WTC11 (cell line): Measurements from ENCODE around the gene AATK. TPM values are rescaled to one million over a fixed set of nuclear protein-coding genes. Genes with fewer than 3 reads are reported as not detected.

Source experiments
- ATAC-seq: fragments of 200-7000 bp; cut with Tn5 transposase; 2 replicates; pipeline ENCODE4 v1.10.0; 2021; ENCODE audit warnings: mild to moderate bottlenecking, moderate library complexity
- CTCF ChIA-PET: fragments of 300-600 bp; sonication (Branson Sonifier 250); formaldehyde crosslinking; loops from one replicate; lab custom pipeline; 2021; ENCODE audit warnings: antibody characterized with exemption; lab: Charles Lee
- POLR2A ChIA-PET: fragments of 350-600 bp; sonication (Branson Sonifier 250); formaldehyde crosslinking; loops from one replicate; lab custom pipeline; 2021; ENCODE audit warnings: antibody characterized with exemption; lab: Charles Lee
- DNase-seq: peaks from one replicate; pipeline ENCODE4 v3.0.0; 2021; ENCODE audit warnings: low spot score
- H3K27ac Mint-ChIP-seq: 2 replicates; pipeline ENCODE4 v1.8.0; 2021; ENCODE audit warnings: mixed read lengths
- H3K27me3 Mint-ChIP-seq: 2 replicates; pipeline ENCODE4 v1.8.0; 2021; ENCODE audit warnings: low read depth, mild to moderate bottlenecking, moderate library complexity, mixed read lengths
- H3K36me3 Mint-ChIP-seq: 2 replicates; pipeline ENCODE4 v1.8.0; 2021; ENCODE audit warnings: mixed read lengths
- H3K4me1 Mint-ChIP-seq: 2 replicates; pipeline ENCODE4 v1.8.0; 2022; ENCODE audit warnings: mixed read lengths
- H3K4me3 Mint-ChIP-seq: 2 replicates; pipeline ENCODE4 v1.8.0; 2021; ENCODE audit warnings: mild to moderate bottlenecking, moderate library complexity, mixed read lengths
- H3K9me3 Mint-ChIP-seq: 2 replicates; pipeline ENCODE4 v1.8.0; 2021; ENCODE audit warnings: mixed read lengths
- FOXP1 ChIP-seq: sonication (generic); formaldehyde crosslinking; IDR thresholded peaks from 2 replicates; pipeline ENCODE4 v1.8.0; 2022; ENCODE audit warnings: missing genetic modification reagents, mild to moderate bottlenecking, moderate library complexity, borderline replicate concordance
- GRHL2 ChIP-seq: fragments of 250-450 bp; sonication (Bioruptor Pico); IDR thresholded peaks from 2 replicates; pipeline ENCODE4 v1.8.0; 2022; ENCODE audit warnings: mild to moderate bottlenecking, moderate library complexity; ENCODE audit not compliant: insufficient replicate concordance, severe bottlenecking
- GTF2I ChIP-seq: fragments of 250-450 bp; sonication (Bioruptor Pico); conservative IDR thresholded peaks from 2 replicates; pipeline ENCODE4 v1.4.0; 2021; ENCODE audit warnings: mild to moderate bottlenecking
- PRDM15 ChIP-seq: sonication (generic); formaldehyde crosslinking; IDR thresholded peaks from 2 replicates; pipeline ENCODE4 v1.8.0; 2022; ENCODE audit warnings: missing genetic modification reagents
- PREB ChIP-seq: sonication (generic); formaldehyde crosslinking; IDR thresholded peaks from 2 replicates; pipeline ENCODE4 v1.8.1; 2022; ENCODE audit warnings: mild to moderate bottlenecking, missing genetic modification reagents, moderate library complexity, borderline replicate concordance
- ZBTB21 ChIP-seq: sonication (generic); formaldehyde crosslinking; IDR thresholded peaks from 2 replicates; pipeline ENCODE4 v1.8.1; 2023; ENCODE audit warnings: mild to moderate bottlenecking, missing genetic modification reagents, borderline replicate concordance
- ZNF532 ChIP-seq: fragments of 250-450 bp; sonication (Bioruptor Pico); IDR thresholded peaks from 2 replicates; pipeline ENCODE4 v1.9.0; 2021; ENCODE audit warnings: mild to moderate bottlenecking, borderline replicate concordance
- ZSCAN18 ChIP-seq: fragments of 250-450 bp; sonication (Bioruptor Pico); IDR thresholded peaks from 2 replicates; pipeline ENCODE4 v2.1.2; 2022; ENCODE audit warnings: mild to moderate bottlenecking, moderate library complexity
- total RNA-seq: library from RNA; stranded (reverse); gene quantifications from 3 replicates; pipeline ENCODE4 v1.2.3, GENCODE V29; 2021

AATK gene
- total RNA-seq, 1 experiment from 2014 or later = 2.9 TPM

- no peak for DNase-seq
- Mint-ChIP-seq H3K27ac (no peak overlapping the region), H3K4me3 (no peak overlapping the region), H3K4me1 (peaks cover 4% of the 10 kb centered on the region), H3K9me3 (no peaks in the 10 kb centered on the region), H3K27me3 (no peaks in the 10 kb centered on the region), H3K36me3 (no peaks in the 10 kb centered on the region)
- TF ChIP-seq FOXP1 (CRISPR knock-in tag) = no peak
- CTCF ChIA-PET = interaction anchor here (1.2 to 1.6 kb wide), 2 partner anchors 10 to 15 kb away, joined by 3 to 8 read pairs; no protein-coding TSS in a partner anchor
- no peak for ATAC-seq
- POLR2A ChIA-PET = no interaction called here
These were observed 79.1 kb downstream of the AATK start for GRCh38 chr17:81086789-81087551.

- ATAC-seq = no peak
These were observed 80.6 kb downstream of the AATK start for GRCh38 chr17:81085420-81085911.

More at GRCh38 chr17:81085420-81085911, 80.6 kb downstream of the AATK start:
- no peak for TF ChIP-seq PREB (CRISPR knock-in tag)
- no peak for TF ChIP-seq PRDM15
- TF ChIP-seq ZBTB21 (CRISPR knock-in tag) = no peak
- no peak for TF ChIP-seq GTF2I
- no peak for TF ChIP-seq ZNF532 (CRISPR knock-in tag)
- TF ChIP-seq ZSCAN18 (CRISPR knock-in tag) = no peak
- no peak for TF ChIP-seq GRHL2 (CRISPR knock-in tag)
- Mint-ChIP-seq H3K9me3 (no peaks in the 10 kb centered on the region), H3K4me1 (peaks cover 4% of the 10 kb centered on the region), H3K27ac (no peak overlapping the region), H3K36me3 (no peaks in the 10 kb centered on the region), H3K27me3 (no peaks in the 10 kb centered on the region), H3K4me3 (no peak overlapping the region)
- ChIA-PET POLR2A (interaction anchor here (0.7 kb wide), 1 partner anchor 86 kb away, joined by 3 read pairs; no protein-coding TSS in a partner anchor), CTCF (interaction anchor here (0.9 to 1.2 kb wide), 4 partner anchors 9 to 67 kb away, joined by 3 to 4 read pairs (median 3); no protein-coding TSS in a partner anchor)
- DNase-seq = no peak
